EH (cell line): ENCODE data around the gene FRZB.

Experiments used
- DNase-seq: peaks from one replicate; pipeline ENCODE4 v3.0.0-alpha.2; 2015; ENCODE audit warnings: low read depth

FRZB gene

GRCh38 chr2:182834293-182834692 lies 32.1 kb downstream of the FRZB start:
- DNase-seq, result no peak

- DNase-seq, result no peak
Observed at GRCh38 chr2:182833084-182833854, 33.2 kb downstream of the FRZB start.

GRCh38 chr2:182831921-182832320 lies 34.5 kb downstream of the FRZB start:
- no peak for DNase-seq

- DNase-seq, result no peak
Observed at GRCh38 chr2:182831101-182831500, 35.3 kb downstream of the FRZB start.

GRCh38 chr2:182827182-182827879 lies 39.1 kb downstream of the FRZB start:
- peak; percentile 2 for DNase-seq

GRCh38 chr2:182826496-182826895 lies 39.9 kb downstream of the FRZB start:
- DNase-seq, result no peak

- no peak for DNase-seq
Observed at GRCh38 chr2:182826064-182826463, 40.4 kb downstream of the FRZB start.

GRCh38 chr2:182824767-182825158 lies 41.7 kb downstream of the FRZB start:
- no peak for DNase-seq

GRCh38 chr2:182824056-182824766 lies 42.2 kb downstream of the FRZB start:
- DNase-seq, result no peak

- no peak for DNase-seq
Observed at GRCh38 chr2:182822733-182823132, 43.7 kb downstream of the FRZB start.

- DNase-seq, result peak; percentile 25
Observed at GRCh38 chr2:182821182-182821581, 45.3 kb downstream of the FRZB start.

- no peak for DNase-seq
Observed at GRCh38 chr2:182819412-182819811, 47.0 kb downstream of the FRZB start.

GRCh38 chr2:182818925-182819324 lies 47.5 kb downstream of the FRZB start:
- no peak for DNase-seq

- DNase-seq, result no peak
Observed at GRCh38 chr2:182818501-182818900, 47.9 kb downstream of the FRZB start.

GRCh38 chr2:182817558-182817957 lies 48.9 kb downstream of the FRZB start:
- no peak for DNase-seq

- peak; percentile 2 for DNase-seq
Observed at GRCh38 chr2:182816866-182817265, 49.6 kb downstream of the FRZB start.

GRCh38 chr2:182814804-182815203 lies 51.6 kb downstream of the FRZB start:
- no peak for DNase-seq

- DNase-seq, result no peak
Observed at GRCh38 chr2:182814380-182814779, 52.1 kb downstream of the FRZB start.

- no peak for DNase-seq
Observed at GRCh38 chr2:182810087-182810486, 56.4 kb downstream of the FRZB start.

- DNase-seq, result no peak
Observed at GRCh38 chr2:182807319-182807718, 59.1 kb downstream of the FRZB start.

GRCh38 chr2:182804128-182804527 lies 62.3 kb downstream of the FRZB start:
- no peak for DNase-seq

- no peak for DNase-seq
Observed at GRCh38 chr2:182798736-182799135, 67.7 kb downstream of the FRZB start.

- no peak for DNase-seq
Observed at GRCh38 chr2:182792441-182792840, 74.0 kb downstream of the FRZB start.
